ENCODE measurements around the gene TOP3B.

The TOP3B gene

GRCh38 chr22:21972293-21972779, 10.3 kb downstream of the TOP3B start:
- Histone ChIP-seq H3K79me2 (ENCODE audit: low read length) (no peaks in the 10 kb centered on the region), H3K27ac (ENCODE audit: low read length) (no peak overlapping the region), H4K20me1 (ENCODE audit: insufficient read depth, low read length) (no peaks in the 10 kb centered on the region), H3K27me3 (replicated peaks; ENCODE audit: insufficient read depth, low read length) (no peaks in the 10 kb centered on the region), H3K4me3 (ENCODE audit: low read length) (no peak overlapping the region), H3K9ac (ENCODE audit: low read length) (no peak overlapping the region), H3K9me2 (replicated peaks; ENCODE audit: insufficient read depth, low read length) (no peaks in the 10 kb centered on the region), H3K36me3 (replicated peaks; ENCODE audit: insufficient read depth, low read length) (0 out of 2 replicates have a peak, but pooled peaks cover 7% of the 10 kb centered on the region), H3K9me3 (replicated peaks; ENCODE audit: insufficient read depth, low read length) (no peaks in the 10 kb centered on the region), H3K4me2 (ENCODE audit: low read depth, low read length) (no peak overlapping the region), H3F3A (ENCODE audit: insufficient read depth, low read length) (no peaks in the 10 kb centered on the region), H3K4me1 (ENCODE audit: low read length) (no peaks in the 10 kb centered on the region), H2AFZ (ENCODE audit: low read length) (no peak overlapping the region)
- TF ChIP-seq EZH2 (optimal IDR thresholded peaks at IDR 0.05; ENCODE audit: low read depth, low read length): no peak
- TF ChIP-seq CTCF (IDR thresholded peaks at IDR 0.05; ENCODE audit: low read length): peak; percentile 92
- peak; percentile 43 for DNase-seq

GRCh38 chr22:21971858-21972275, 10.7 kb downstream of the TOP3B start:
- no peaks in the 10 kb centered on the region for H3K4me1 ChIP-seq (ENCODE audit: low read length)
- H3K9me2 ChIP-seq (replicated peaks; ENCODE audit: insufficient read depth, low read length): no peaks in the 10 kb centered on the region
- no peak overlapping the region for H3K27ac ChIP-seq (ENCODE audit: low read length)
- no peak for DNase-seq
- no peak overlapping the region for H3K4me2 ChIP-seq (ENCODE audit: low read depth, low read length)
- no peaks in the 10 kb centered on the region for H3F3A ChIP-seq (ENCODE audit: insufficient read depth, low read length)
- no peaks in the 10 kb centered on the region for H4K20me1 ChIP-seq (ENCODE audit: insufficient read depth, low read length)
- H3K4me3 ChIP-seq (ENCODE audit: low read length): no peak overlapping the region
- no peak overlapping the region for H3K9ac ChIP-seq (ENCODE audit: low read length)
- no peak overlapping the region for H2AFZ ChIP-seq (ENCODE audit: low read length)
- no peaks in the 10 kb centered on the region for H3K9me3 ChIP-seq (replicated peaks; ENCODE audit: insufficient read depth, low read length)
- TF ChIP-seq EZH2phosphoT487 (IDR thresholded peaks at IDR 0.05; ENCODE audit: low read length) (no peak), CTCF (IDR thresholded peaks at IDR 0.05; ENCODE audit: low read length) (no peak), EZH2 (optimal IDR thresholded peaks at IDR 0.05; ENCODE audit: low read depth, low read length) (no peak)
- no peaks in the 10 kb centered on the region for H3K79me2 ChIP-seq (ENCODE audit: low read length)
- 0 out of 2 replicates have a peak, but pooled peaks cover 9% of the 10 kb centered on the region for H3K36me3 ChIP-seq (replicated peaks; ENCODE audit: insufficient read depth, low read length)
- H3K27me3 ChIP-seq (replicated peaks; ENCODE audit: insufficient read depth, low read length): no peaks in the 10 kb centered on the region

GRCh38 chr22:21970800-21971617, 11.6 kb downstream of the TOP3B start:
- no peak overlapping the region for H3K4me2 ChIP-seq (ENCODE audit: low read depth, low read length)
- H3K9ac ChIP-seq (ENCODE audit: low read length): no peak overlapping the region
- 0 out of 2 replicates have a peak, but pooled peaks cover 9% of the 10 kb centered on the region for H3K36me3 ChIP-seq (replicated peaks; ENCODE audit: insufficient read depth, low read length)
- H3K9me2 ChIP-seq (replicated peaks; ENCODE audit: insufficient read depth, low read length): no peaks in the 10 kb centered on the region
- H3K4me3 ChIP-seq (ENCODE audit: low read length): no peak overlapping the region
- DNase-seq: no peak
- no peaks in the 10 kb centered on the region for H3K79me2 ChIP-seq (ENCODE audit: low read length)
- no peaks in the 10 kb centered on the region for H3K9me3 ChIP-seq (replicated peaks; ENCODE audit: insufficient read depth, low read length)
- H3K27me3 ChIP-seq (replicated peaks; ENCODE audit: insufficient read depth, low read length): no peaks in the 10 kb centered on the region
- H3F3A ChIP-seq (ENCODE audit: insufficient read depth, low read length): no peaks in the 10 kb centered on the region
- no peak for TF ChIP-seq EZH2 (optimal IDR thresholded peaks at IDR 0.05; ENCODE audit: low read depth, low read length)
- no peak for TF ChIP-seq CTCF (IDR thresholded peaks at IDR 0.05; ENCODE audit: low read length)
- TF ChIP-seq EZH2phosphoT487 (IDR thresholded peaks at IDR 0.05; ENCODE audit: low read length): no peak
- no peaks in the 10 kb centered on the region for H3K4me1 ChIP-seq (ENCODE audit: low read length)
- no peak overlapping the region for H3K27ac ChIP-seq (ENCODE audit: low read length)
- no peaks in the 10 kb centered on the region for H4K20me1 ChIP-seq (ENCODE audit: insufficient read depth, low read length)
- no peak overlapping the region for H2AFZ ChIP-seq (ENCODE audit: low read length)
